CD14-positive monocyte (primary cell): ENCODE data around the gene BMP4. TPM values are rescaled to one million over a fixed set of nuclear protein-coding genes. Genes with fewer than 3 reads are reported as not detected.

ENCODE experiments used
- DNase-seq, 3 donors: peaks; one replicate each; pipeline ENCODE4 v3.0.0-alpha.2; 2011 to 2022
- H2AFZ ChIP-seq: 2 replicates; pipeline ENCODE4 v1.6.0; 2012; ENCODE audit warnings: mild to moderate bottlenecking, low read depth, low read length, inconsistent platforms; ENCODE audit not compliant: insufficient read depth, poor library complexity, severe bottlenecking
- H3K27ac ChIP-seq, 2 donors: 1 replicate in 1 of 2; 2 replicates in 1 of 2; pipeline ENCODE4 v1.5.1; 2012 to 2013; ENCODE audit warnings: low read length in 2 of 2, control low read depth in 1 of 2, inconsistent platforms in 1 of 2, low read depth in 1 of 2, mild to moderate bottlenecking in 1 of 2
- H3K27me3 ChIP-seq, 2 donors: one replicate each; pipeline versions ENCODE4 v1.6.0 to v1.6.1; 2011 to 2013; ENCODE audit warnings: low read length in 2 of 2; ENCODE audit not compliant: control insufficient read depth in 2 of 2, insufficient read depth in 2 of 2
- H3K36me3 ChIP-seq, 2 donors: replicated peaks in 1 of 2; 1 replicate in 1 of 2; 2 replicates in 1 of 2; pipeline versions ENCODE4 v1.5.1 to v1.6.1; 2012 to 2013; ENCODE audit warnings: low read length in 2 of 2, control low read depth in 1 of 2, inconsistent platforms in 1 of 2, mild to moderate bottlenecking in 1 of 2; ENCODE audit not compliant: insufficient read depth in 2 of 2, control insufficient read depth in 1 of 2
- H3K4me1 ChIP-seq, 2 donors: 1 replicate in 1 of 2; 2 replicates in 1 of 2; pipeline versions ENCODE4 v1.5.1 to v1.6.1; 2012 to 2013; ENCODE audit warnings: low read length in 2 of 2, control low read depth in 1 of 2, inconsistent platforms in 1 of 2, mild to moderate bottlenecking in 1 of 2, moderate library complexity in 1 of 2; ENCODE audit not compliant: insufficient read depth in 2 of 2, control insufficient read depth in 1 of 2
- H3K4me2 ChIP-seq: replicated peaks from 2 replicates; pipeline ENCODE3; 2012; ENCODE audit warnings: low read length, moderate library complexity, mild to moderate bottlenecking; ENCODE audit not compliant: poor library complexity, severe bottlenecking; ENCODE audit errors: extremely low read depth
- H3K4me3 ChIP-seq, 3 experiments: fragments of 200-600 bp in 1 of 3; sonication (generic) in 1 of 3; replicated peaks in 1 of 3; 1 replicate in 2 of 3; 2 replicates in 1 of 3; pipeline ENCODE4 v1.5.1; 2011 to 2013; ENCODE audit warnings: low read length in 3 of 3, mild to moderate bottlenecking in 3 of 3, control low read depth in 2 of 3, low read depth in 2 of 3, inconsistent platforms in 1 of 3, moderate library complexity in 1 of 3
- H3K79me2 ChIP-seq: 2 replicates; pipeline ENCODE4 v1.6.0; 2012; ENCODE audit warnings: mild to moderate bottlenecking, control low read depth, inconsistent platforms, low read length, moderate library complexity; ENCODE audit not compliant: insufficient read depth
- H3K9ac ChIP-seq: 2 replicates; pipeline ENCODE4 v1.6.0; 2017; ENCODE audit warnings: low read length, mild to moderate bottlenecking; ENCODE audit not compliant: insufficient read depth, poor library complexity, severe bottlenecking
- H3K9me3 ChIP-seq, 2 donors: replicated peaks in 1 of 2; 1 replicate in 1 of 2; 2 replicates in 1 of 2; pipeline versions ENCODE4 v1.5.1 to v1.6.1; 2012 to 2013; ENCODE audit warnings: low read length in 2 of 2, control low read depth in 1 of 2; ENCODE audit not compliant: control insufficient read depth in 1 of 2, insufficient read depth in 1 of 2
- H4K20me1 ChIP-seq: 2 replicates; pipeline ENCODE4 v1.6.0; 2012; ENCODE audit warnings: mild to moderate bottlenecking, low read length, control low read depth, moderate library complexity; ENCODE audit not compliant: insufficient read depth
- H3K27ac Mint-ChIP-seq, 7 donors: one replicate each; pipeline ENCODE4 v1.8.0; 2020; ENCODE audit warnings: mild to moderate bottlenecking in 7 of 7, mixed read lengths in 7 of 7, moderate library complexity in 6 of 7, inconsistent platforms in 2 of 7
- H3K27me3 Mint-ChIP-seq, 3 donors: one replicate each; pipeline ENCODE4 v1.8.0; 2021 to 2022; ENCODE audit warnings: low read depth in 3 of 3, mild to moderate bottlenecking in 3 of 3, mixed read lengths in 3 of 3, moderate library complexity in 3 of 3, inconsistent platforms in 1 of 3
- H3K36me3 Mint-ChIP-seq, 2 donors: one replicate each; pipeline ENCODE4 v1.8.0; 2020; ENCODE audit warnings: mixed read lengths in 2 of 2, inconsistent platforms in 1 of 2, mild to moderate bottlenecking in 1 of 2
- H3K4me1 Mint-ChIP-seq: one replicate; pipeline ENCODE4 v1.8.0; 2020; ENCODE audit warnings: mild to moderate bottlenecking, mixed read lengths
- H3K4me3 Mint-ChIP-seq, 2 donors: one replicate each; pipeline ENCODE4 v1.8.0; 2020; ENCODE audit warnings: mild to moderate bottlenecking in 2 of 2, mixed read lengths in 2 of 2, moderate library complexity in 1 of 2
- H3K9me3 Mint-ChIP-seq, 7 donors: one replicate each; pipeline ENCODE4 v1.8.0; 2020 to 2022; ENCODE audit warnings: mixed read lengths in 7 of 7, mild to moderate bottlenecking in 6 of 7, moderate library complexity in 6 of 7, inconsistent platforms in 2 of 7
- CTCF ChIP-seq: fragments of 200-600 bp; IDR thresholded peaks from one replicate; pipeline ENCODE4 v1.8.0; 2022; ENCODE audit warnings: antibody characterized with exemption, mild to moderate bottlenecking
- WGBS: methylation state at CpG from one replicate; pipeline ENCODE4 v1.1.5; 2013; ENCODE audit warnings: missing lambda C conversion rate; ENCODE audit not compliant: insufficient coverage; 5-methylcytosine and 5-hydroxymethylcytosine counted together
- intact Hi-C, 2 donors: fragments of 100-400 bp; cut with micrococcal nuclease; formaldehyde crosslinking; loops; one replicate each; pipeline versions ENCODE4 v1.15.0 to v1.15.1; 2023
- polyA plus RNA-seq, 3 donors: library from polyadenylated mRNA; depleted of rRNA in 1 of 3; unstranded in 2 of 3; stranded (reverse) in 1 of 3; fragments of 300-500 nt in 2 of 3; fragments of >200 nt in 1 of 3; fragmentation: Illumina TruSeq in 2 of 3; gene quantifications; 1 replicate in 2 of 3; 2 replicates in 1 of 3; pipeline ENCODE4 v1.2.3, GENCODE V29; 2012 to 2021

BMP4 gene
- polyA plus RNA-seq, 3 donors = 0.28 TPM; not detected in 2

DNA sequence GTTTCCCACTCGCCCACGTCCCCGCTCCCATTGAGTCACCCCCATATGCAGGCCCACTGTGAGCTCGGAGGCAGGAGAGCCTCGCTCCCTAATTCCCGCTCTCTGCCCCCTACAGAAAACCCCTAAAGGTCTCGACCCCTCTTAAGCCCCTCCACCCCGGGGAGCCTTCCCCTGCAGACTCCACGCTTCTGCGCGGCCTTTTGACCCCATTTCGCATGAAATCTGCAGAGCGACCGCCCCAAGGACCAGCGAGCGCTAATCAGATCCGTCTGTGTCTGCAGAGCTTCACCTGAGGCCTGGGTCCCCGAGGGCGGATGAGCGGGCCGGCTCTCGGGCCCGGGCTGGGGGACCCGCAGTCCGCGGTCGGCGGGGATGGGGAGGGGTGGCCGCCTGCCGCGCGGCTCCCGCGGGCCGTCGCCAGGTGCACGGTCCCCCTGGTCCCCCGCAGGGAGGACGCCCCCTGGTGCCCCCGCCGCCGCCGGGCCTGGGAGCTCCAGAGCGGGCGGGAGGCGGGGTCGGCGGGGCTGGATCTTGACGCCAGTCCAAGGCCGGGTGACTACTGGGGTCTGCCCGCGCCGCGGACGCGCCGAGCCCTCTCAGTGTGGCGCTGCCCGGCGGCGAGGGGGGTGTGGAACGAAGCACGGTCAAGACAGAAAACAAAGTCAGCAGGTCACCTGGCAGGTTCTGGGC lies 10.1 kb downstream of the BMP4 start:
- no peak for TF ChIP-seq CTCF
- Mint-ChIP-seq H3K36me3 (no peaks in the 10 kb centered on the region), H3K27ac (no peak overlapping the region), H3K27me3 (peaks cover 57 to 70% (median 60%) of the 10 kb centered on the region in 3 donors), H3K9me3 (peaks cover 0 to 13% (median 5%) of the 10 kb centered on the region in 7 donors), H3K4me3 (peak overlapping the region in 1 of 2 donors; percentile 77), H3K4me1 (peaks cover 2% of the 10 kb centered on the region)
- no peak overlapping the region for H3K4me2 ChIP-seq
- WGBS = 9% methylated on average over 63 of the region's 63 CpGs
- H4K20me1 ChIP-seq = no peaks in the 10 kb centered on the region
- H3K27me3 ChIP-seq = peaks cover 54 to 68% of the 10 kb centered on the region in 2 donors
- no peak overlapping the region for H3K9ac ChIP-seq
- intact Hi-C loops = no loop called here
- H3K36me3 ChIP-seq = no peaks in the 10 kb centered on the region
- peaks cover 0 to 6% of the 10 kb centered on the region in 2 donors for H3K9me3 ChIP-seq
- no peak overlapping the region for H3K4me3 ChIP-seq
- DNase-seq = no peak
- no peaks in the 10 kb centered on the region for H3K79me2 ChIP-seq
- no peak overlapping the region for H2AFZ ChIP-seq
- no peak overlapping the region for H3K27ac ChIP-seq
- H3K4me1 ChIP-seq = no peaks in the 10 kb centered on the region

- no peaks in the 10 kb centered on the region for H3K36me3 ChIP-seq
- DNase-seq = no peak
- H3K9me3 Mint-ChIP-seq = peaks cover 0 to 13% (median 3%) of the 10 kb centered on the region in 7 donors
- H3K4me1 Mint-ChIP-seq = peaks cover 2% of the 10 kb centered on the region
- no peak overlapping the region for H3K4me2 ChIP-seq
- WGBS = 57% methylated on average over 13 of the region's 14 CpGs
- H3K9me3 ChIP-seq = peaks cover 0 to 6% of the 10 kb centered on the region in 2 donors
- H3K27me3 ChIP-seq = peaks cover 54 to 63% of the 10 kb centered on the region in 2 donors
- intact Hi-C loops = no loop called here
- H4K20me1 ChIP-seq = no peaks in the 10 kb centered on the region
- no peak overlapping the region for H2AFZ ChIP-seq
- H3K27ac Mint-ChIP-seq = no peak overlapping the region
- H3K79me2 ChIP-seq = no peaks in the 10 kb centered on the region
- no peaks in the 10 kb centered on the region for H3K36me3 Mint-ChIP-seq
- H3K27me3 Mint-ChIP-seq = peaks cover 54 to 65% (median 57%) of the 10 kb centered on the region in 3 donors
- H3K4me1 ChIP-seq = no peaks in the 10 kb centered on the region
- no peak overlapping the region for H3K27ac ChIP-seq
- TF ChIP-seq CTCF = no peak
- H3K9ac ChIP-seq = no peak overlapping the region
- H3K4me3 ChIP-seq = no peak overlapping the region
- H3K4me3 Mint-ChIP-seq = peak overlapping the region in 1 of 2 donors; percentile 77
Observed at GRCh38 chr14:53946071-53946403, 10.6 kb downstream of the BMP4 start.
